Stomach smooth muscle (tissue), 2 donors: ENCODE data around the gene ROBO1.
"Not testable (repeated sequence)": the region's sequence is repeated elsewhere in the genome, so short reads cannot be mapped to it uniquely, and the experiment has no call there.

ENCODE experiments used
- H3K27ac ChIP-seq: one replicate; pipeline ENCODE4 v1.7.0; 2013; ENCODE audit warnings: mild to moderate bottlenecking, low read length, inconsistent platforms
- H3K27me3 ChIP-seq, 2 donors: one replicate each; pipeline ENCODE4 v1.7.0; 2013; ENCODE audit warnings: low read length in 2 of 2; ENCODE audit not compliant: insufficient read depth in 2 of 2, control insufficient read depth in 1 of 2
- H3K36me3 ChIP-seq, 2 donors: one replicate each; pipeline ENCODE4 v1.7.0; 2013; ENCODE audit warnings: low read length in 2 of 2; ENCODE audit not compliant: control insufficient read depth in 2 of 2, insufficient read depth in 2 of 2
- H3K4me1 ChIP-seq: one replicate; pipeline ENCODE4 v1.7.0; 2013; ENCODE audit warnings: low read length; ENCODE audit not compliant: control insufficient read depth, insufficient read depth
- H3K4me3 ChIP-seq, 2 donors: one replicate each; pipeline ENCODE4 v1.7.0; 2013; ENCODE audit warnings: low read length in 2 of 2
- H3K9ac ChIP-seq, 2 donors: one replicate each; pipeline ENCODE4 v1.7.0; 2013; ENCODE audit warnings: low read length in 2 of 2, mild to moderate bottlenecking in 1 of 2
- H3K9me3 ChIP-seq, 2 donors: one replicate each; pipeline ENCODE4 v1.7.0; 2013; ENCODE audit warnings: low read length in 2 of 2; ENCODE audit not compliant: control insufficient read depth in 2 of 2
- donor health status: healthy.
- donor health status: Pancreatic carcinoma.

ROBO1 gene

DNA sequence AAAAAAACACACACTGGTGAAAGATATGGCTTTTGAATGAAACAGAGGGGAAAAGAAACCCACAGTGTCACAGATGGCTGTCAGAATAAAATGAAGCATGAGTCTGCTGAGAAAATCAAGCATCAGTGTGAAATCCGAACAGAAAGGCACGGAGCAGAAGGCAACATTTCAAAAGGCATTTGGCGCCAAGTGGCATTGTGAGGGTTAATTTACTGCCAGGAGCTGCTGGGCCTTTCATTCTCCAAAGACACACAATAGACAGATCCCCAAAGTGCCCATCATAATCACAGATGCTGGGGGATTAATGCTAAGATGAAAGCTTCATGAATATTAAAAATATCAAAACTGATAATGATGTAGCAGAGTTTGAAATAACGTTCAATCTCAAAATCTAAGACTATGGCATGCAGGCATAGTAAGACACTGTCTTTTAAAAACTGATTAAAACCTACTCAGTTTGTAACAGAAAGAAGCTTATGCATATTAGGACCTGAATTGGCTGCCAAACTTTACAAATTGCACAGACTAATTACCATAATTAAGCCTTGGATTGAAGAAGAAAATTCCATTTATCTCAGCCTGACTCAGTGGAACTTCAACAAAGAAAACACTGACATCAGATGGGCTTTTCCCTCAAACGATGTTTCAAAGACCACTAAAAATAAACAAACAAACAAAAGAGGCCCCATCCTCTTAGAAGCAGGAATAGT lies 589.2 kb downstream of the ROBO1 start:
- Histone ChIP-seq H3K9me3 (no peaks in the 10 kb centered on the region), H3K27ac (no peak overlapping the region), H3K27me3 (no peaks in the 10 kb centered on the region), H3K9ac (no peak overlapping the region), H3K4me3 (no peak overlapping the region), H3K36me3 (no peaks in the 10 kb centered on the region), H3K4me1 (no peaks in the 10 kb centered on the region)

DNA sequence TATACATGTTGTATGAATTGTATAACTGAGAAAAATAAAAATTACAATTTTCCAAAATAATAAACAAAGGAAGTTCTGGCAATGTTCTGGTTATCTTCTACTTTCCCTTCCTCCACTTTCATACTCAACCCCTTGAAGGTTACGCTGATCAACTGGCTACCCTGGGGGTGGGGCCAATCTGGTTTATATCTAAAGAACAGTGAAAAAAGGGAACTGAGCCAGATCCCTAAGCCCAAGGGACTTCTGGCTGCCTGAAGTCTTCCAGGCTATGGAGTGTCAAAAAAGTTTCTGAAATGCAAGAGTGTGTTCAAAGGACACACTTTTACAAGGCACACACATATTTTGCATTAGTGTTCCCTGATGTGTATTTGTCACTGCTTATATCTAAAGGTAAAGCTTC lies 591.9 kb downstream of the ROBO1 start:
- H3K27me3 ChIP-seq, result no peaks in the 10 kb centered on the region
- H3K27ac ChIP-seq, result no peak overlapping the region
- H3K4me1 ChIP-seq, result no peaks in the 10 kb centered on the region

DNA sequence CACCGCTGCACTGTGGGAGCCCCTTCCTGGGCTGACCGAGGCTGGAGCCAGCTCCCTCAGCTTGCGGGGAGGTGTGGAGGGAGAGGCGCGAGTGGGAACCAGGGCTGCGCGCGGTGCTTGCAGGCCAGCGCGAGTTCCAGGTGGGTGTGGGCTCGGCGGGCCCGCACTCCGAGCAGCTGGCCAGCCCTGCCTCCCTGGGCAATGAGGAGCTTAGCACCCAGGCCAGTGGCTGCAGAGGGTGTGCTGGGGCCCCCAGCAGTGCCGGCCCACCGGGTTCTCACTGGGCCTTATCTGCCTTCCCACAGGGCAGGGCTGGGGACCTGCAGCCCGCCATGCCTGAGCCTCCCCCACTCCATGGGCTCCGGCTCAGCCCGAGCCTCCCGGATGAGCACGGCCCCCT lies 594.5 kb downstream of the ROBO1 start:
- H3K9ac ChIP-seq, H3K27me3 ChIP-seq, H3K9me3 ChIP-seq, H3K4me3 ChIP-seq, H3K27ac ChIP-seq, H3K4me1 ChIP-seq, H3K36me3 ChIP-seq: not testable (repeated sequence)

More for the DNA sequence above, 591.9 kb downstream of the ROBO1 start:
- no peak overlapping the region for H3K9ac ChIP-seq
- no peaks in the 10 kb centered on the region for H3K9me3 ChIP-seq
- H3K36me3 ChIP-seq, result no peaks in the 10 kb centered on the region
- H3K4me3 ChIP-seq, result no peak overlapping the region

DNA sequence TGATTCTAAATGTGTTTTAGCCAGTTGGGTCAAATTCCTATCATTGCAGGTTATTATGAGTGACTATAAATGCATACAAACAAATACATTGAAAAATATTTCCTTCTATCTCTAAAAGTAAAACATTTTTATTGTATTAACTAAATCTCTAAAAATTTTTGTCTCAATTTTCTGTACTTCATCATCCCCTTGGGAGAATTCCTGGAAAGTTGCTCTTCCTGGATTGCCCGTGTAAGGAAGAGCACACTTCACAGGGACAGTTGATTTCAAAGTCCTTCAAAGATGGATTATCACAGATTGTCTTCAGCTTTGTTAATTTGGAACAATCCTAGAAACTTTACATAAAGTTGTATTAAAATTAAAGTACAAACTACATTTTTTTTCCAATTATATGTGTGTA lies 595.6 kb downstream of the ROBO1 start:
- no peaks in the 10 kb centered on the region for H3K9me3 ChIP-seq
- H3K4me3 ChIP-seq, result no peak overlapping the region

DNA sequence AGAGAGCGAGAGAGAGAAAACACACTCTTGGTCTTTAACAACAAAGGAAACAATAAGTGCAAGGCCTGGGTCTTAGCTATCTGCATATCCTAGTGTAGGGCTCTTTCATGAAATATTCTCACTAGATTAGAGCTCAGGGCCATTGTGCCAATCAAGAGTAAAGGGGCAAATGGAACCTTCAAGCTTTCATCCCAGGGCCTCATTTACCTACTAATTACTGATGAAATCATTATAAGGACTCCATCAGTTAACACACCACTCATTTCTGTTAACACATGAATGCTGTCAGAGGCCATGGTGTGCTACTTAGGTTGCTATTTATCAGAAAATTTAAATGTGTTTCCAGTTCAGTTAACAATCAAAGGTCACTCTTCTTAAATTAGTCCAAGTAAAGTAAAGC lies 597.8 kb downstream of the ROBO1 start:
- no peak overlapping the region for H3K27ac ChIP-seq
- no peaks in the 10 kb centered on the region for H3K9me3 ChIP-seq
- no peaks in the 10 kb centered on the region for H3K36me3 ChIP-seq
- H3K4me1 ChIP-seq, result no peaks in the 10 kb centered on the region
- H3K9ac ChIP-seq, result no peak overlapping the region
- H3K27me3 ChIP-seq, result no peaks in the 10 kb centered on the region
- no peak overlapping the region for H3K4me3 ChIP-seq

More for the DNA sequence above, 595.6 kb downstream of the ROBO1 start:
- H3K27me3 ChIP-seq, result no peaks in the 10 kb centered on the region
- H3K4me1 ChIP-seq, result no peaks in the 10 kb centered on the region
- H3K9ac ChIP-seq, result no peak overlapping the region
- no peak overlapping the region for H3K27ac ChIP-seq
- no peaks in the 10 kb centered on the region for H3K36me3 ChIP-seq

DNA sequence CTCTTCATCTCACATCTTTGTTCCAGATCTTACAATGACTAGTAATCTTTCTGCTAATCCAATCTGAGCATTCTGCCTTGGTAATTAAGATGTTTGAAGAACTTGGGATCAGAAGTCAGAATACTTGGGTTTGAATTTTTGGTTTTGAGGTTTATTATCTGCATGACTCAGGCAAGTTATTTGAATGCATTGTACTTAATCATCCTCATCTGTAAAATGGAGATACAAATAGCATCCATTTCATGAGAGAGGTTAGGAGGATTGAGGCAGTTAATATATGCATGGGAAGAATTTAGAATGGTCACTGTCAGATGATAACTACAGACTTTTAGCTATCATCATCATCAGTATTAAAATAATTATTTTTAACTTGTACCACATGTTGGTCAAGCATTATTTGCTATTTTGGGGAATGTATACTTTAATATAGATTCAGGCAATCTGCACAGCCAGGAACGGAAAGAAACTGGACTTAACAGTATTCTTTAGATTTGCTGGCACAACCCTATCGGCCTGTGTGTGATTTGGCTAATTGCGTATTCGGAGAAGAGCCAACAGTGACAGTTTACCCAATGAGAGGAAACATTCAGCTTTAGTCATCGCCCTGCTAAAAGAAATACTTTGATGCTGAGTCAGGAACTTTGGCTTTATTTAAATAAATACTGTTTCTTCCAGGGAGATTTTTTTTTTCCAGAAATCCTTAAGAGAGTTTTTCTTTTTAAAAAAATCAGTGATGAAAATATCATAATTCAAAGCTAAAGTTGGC lies 600.0 kb downstream of the ROBO1 start:
- Histone ChIP-seq H3K36me3 (no peaks in the 10 kb centered on the region), H3K27ac (no peak overlapping the region), H3K4me1 (no peaks in the 10 kb centered on the region), H3K4me3 (no peak overlapping the region), H3K27me3 (no peaks in the 10 kb centered on the region), H3K9me3 (no peaks in the 10 kb centered on the region), H3K9ac (no peak overlapping the region)

DNA sequence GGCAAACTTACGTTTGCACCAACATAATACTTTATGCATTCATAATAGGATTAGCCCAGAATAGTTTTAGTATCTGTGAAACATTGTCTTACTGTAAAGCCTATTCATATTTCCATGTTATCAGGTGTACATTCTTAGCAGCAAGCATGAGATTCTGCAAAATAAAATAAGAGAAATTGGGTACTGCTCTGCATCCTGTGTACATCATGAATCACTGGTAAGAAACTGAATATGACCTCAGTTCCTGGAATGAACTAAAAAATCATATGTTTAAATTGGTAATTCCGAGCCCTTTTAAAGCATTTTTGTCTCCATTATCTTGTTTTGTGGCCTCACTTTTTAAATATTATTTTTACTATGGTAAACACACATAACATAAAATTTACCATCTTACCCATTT lies 605.1 kb downstream of the ROBO1 start:
- H3K4me1 ChIP-seq, result no peaks in the 10 kb centered on the region
- H3K36me3 ChIP-seq, result no peaks in the 10 kb centered on the region
- H3K27ac ChIP-seq, result no peak overlapping the region
- H3K9me3 ChIP-seq, result no peaks in the 10 kb centered on the region
- H3K9ac ChIP-seq, result no peak overlapping the region
- no peak overlapping the region for H3K4me3 ChIP-seq
- H3K27me3 ChIP-seq, result no peaks in the 10 kb centered on the region

DNA sequence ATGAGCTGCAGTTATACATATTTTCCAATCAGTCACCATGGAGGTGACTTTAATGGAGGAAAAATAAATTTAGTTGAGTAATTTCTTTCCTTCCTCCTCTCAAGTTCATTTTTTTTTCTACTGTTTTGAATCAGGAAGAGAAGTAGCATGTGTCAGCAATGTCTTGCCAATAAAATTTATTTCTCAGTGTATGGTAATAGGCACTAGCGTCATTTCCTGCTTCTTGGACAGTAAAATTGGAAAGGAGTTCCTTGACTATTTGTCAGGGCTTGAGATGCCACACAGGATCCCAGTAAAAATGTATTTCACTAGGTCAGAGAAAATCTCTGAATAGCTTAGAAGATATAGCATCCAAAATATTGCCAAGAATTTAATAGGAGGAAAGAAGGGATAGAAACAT lies 605.9 kb downstream of the ROBO1 start:
- H3K27ac ChIP-seq, result no peak overlapping the region
- H3K9ac ChIP-seq, result no peak overlapping the region
- H3K36me3 ChIP-seq, result no peaks in the 10 kb centered on the region
- H3K27me3 ChIP-seq, result no peaks in the 10 kb centered on the region
- no peaks in the 10 kb centered on the region for H3K4me1 ChIP-seq
- no peaks in the 10 kb centered on the region for H3K9me3 ChIP-seq
- no peak overlapping the region for H3K4me3 ChIP-seq

DNA sequence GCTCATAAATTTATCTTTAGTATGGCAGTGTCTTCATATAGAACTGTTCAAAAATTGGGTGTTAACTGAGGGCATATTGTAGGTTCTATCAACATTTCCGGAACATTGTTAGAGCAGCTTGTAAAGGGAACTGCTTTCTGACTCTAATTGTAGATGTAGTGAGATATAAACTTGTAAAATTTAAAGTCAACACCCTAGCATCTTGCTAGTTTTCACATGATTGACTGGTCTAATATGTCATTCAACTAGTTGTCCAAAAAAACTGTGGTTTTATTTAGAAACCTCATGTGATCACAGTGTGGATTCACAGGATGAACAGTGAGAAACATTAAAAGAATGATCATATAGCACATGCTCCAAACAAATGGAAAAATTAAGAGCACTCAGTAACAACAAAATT lies 607.4 kb downstream of the ROBO1 start:
- no peak overlapping the region for H3K4me3 ChIP-seq
- no peak overlapping the region for H3K27ac ChIP-seq
- H3K36me3 ChIP-seq, result no peaks in the 10 kb centered on the region
- no peaks in the 10 kb centered on the region for H3K4me1 ChIP-seq
- H3K9ac ChIP-seq, result no peak overlapping the region
- H3K27me3 ChIP-seq, result no peaks in the 10 kb centered on the region
- no peaks in the 10 kb centered on the region for H3K9me3 ChIP-seq

DNA sequence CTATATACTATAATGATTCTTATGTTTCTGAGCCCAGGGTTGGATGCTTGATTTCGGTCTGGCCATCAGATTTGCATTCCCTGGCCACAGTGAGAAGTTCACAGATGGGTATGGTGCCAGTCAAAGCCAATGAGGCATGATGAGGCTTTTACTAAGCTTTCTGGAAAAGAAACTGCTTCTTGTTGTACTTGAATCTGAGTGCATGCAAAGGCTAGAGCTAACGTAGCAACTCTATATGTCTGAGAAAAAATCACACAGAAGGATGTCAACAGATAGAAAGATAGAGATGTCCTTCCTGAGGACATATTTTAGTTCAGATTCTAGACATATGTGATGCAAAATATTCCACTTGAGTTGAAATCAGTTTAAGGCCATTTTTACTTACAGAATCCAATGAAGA lies 608.1 kb downstream of the ROBO1 start:
- no peaks in the 10 kb centered on the region for H3K4me1 ChIP-seq
- no peaks in the 10 kb centered on the region for H3K27me3 ChIP-seq
- H3K27ac ChIP-seq, result no peak overlapping the region
- H3K4me3 ChIP-seq, result no peak overlapping the region
- H3K9ac ChIP-seq, result no peak overlapping the region
- no peaks in the 10 kb centered on the region for H3K36me3 ChIP-seq
- no peaks in the 10 kb centered on the region for H3K9me3 ChIP-seq

DNA sequence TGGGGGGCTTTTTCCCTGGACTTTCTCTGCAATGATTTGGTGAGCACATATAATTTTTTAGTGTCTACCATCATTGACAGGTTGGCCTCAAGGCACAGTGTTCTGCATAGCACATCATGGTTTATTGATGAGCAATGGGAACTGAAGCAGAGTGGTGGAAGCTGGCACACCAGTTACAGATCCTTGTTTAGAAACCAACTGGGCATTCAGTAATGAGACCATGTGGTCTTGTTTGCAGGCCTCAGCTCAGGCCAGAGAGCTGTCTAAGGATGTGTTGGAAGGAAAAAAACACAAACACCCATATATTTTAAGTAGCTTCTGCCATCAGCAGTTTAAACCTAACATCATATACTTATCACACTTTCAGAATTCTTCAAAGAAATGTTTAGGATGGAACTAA lies 610.6 kb downstream of the ROBO1 start:
- Histone ChIP-seq H3K36me3 (no peaks in the 10 kb centered on the region), H3K27me3 (no peaks in the 10 kb centered on the region)

More for the DNA sequence above, 610.6 kb downstream of the ROBO1 start:
- Histone ChIP-seq H3K9ac (no peak overlapping the region), H3K4me3 (no peak overlapping the region), H3K9me3 (no peaks in the 10 kb centered on the region), H3K4me1 (no peaks in the 10 kb centered on the region), H3K27ac (no peak overlapping the region)
